ENCODE data around the gene PIPOX.
"Not testable (repeated sequence)": the region's sequence is repeated elsewhere in the genome, so short reads cannot be mapped to it uniquely, and the experiment has no call there.

Gene PIPOX

GRCh38 chr17:29077320-29077719 is 34.4 kb downstream of the PIPOX start:
- Mint-ChIP-seq H3K27me3 (no peaks in the 10 kb centered on the region), H3K9me3 (no peaks in the 10 kb centered on the region), H3K4me1 (ENCODE audit: low read depth in 2 of 2) (peaks cover 15 to 17% of the 10 kb centered on the region in 2 donors), H3K27ac (peak overlapping the region in 1 of 2 donors; percentile 82), H3K4me3 (no peak overlapping the region), H3K36me3 (ENCODE audit: insufficient read depth) (peaks cover 23% of the 10 kb centered on the region)
- DNase-seq (no peak), ATAC-seq (replicated peaks) (no peak)

- H3K4me3 Mint-ChIP-seq = no peak overlapping the region
- H3K4me1 Mint-ChIP-seq (ENCODE audit: low read depth in 2 of 2) = peaks cover 8 to 15% of the 10 kb centered on the region in 2 donors
- peaks cover 23% of the 10 kb centered on the region for H3K36me3 Mint-ChIP-seq (ENCODE audit: insufficient read depth)
- DNase-seq = no peak
- no peaks in the 10 kb centered on the region for H3K27me3 Mint-ChIP-seq
- H3K9me3 Mint-ChIP-seq = no peaks in the 10 kb centered on the region
- peak overlapping the region in 1 of 2 donors; percentile 46 for H3K27ac Mint-ChIP-seq
- no peak for ATAC-seq (replicated peaks)
Observed at GRCh38 chr17:29078183-29079045, 35.5 kb downstream of the PIPOX start.

- H3K9me3 Mint-ChIP-seq = no peaks in the 10 kb centered on the region
- H3K4me1 Mint-ChIP-seq (ENCODE audit: low read depth in 2 of 2) = peaks cover 8 to 12% of the 10 kb centered on the region in 2 donors
- no peak overlapping the region for H3K27ac Mint-ChIP-seq
- DNase-seq = no peak
- H3K27me3 Mint-ChIP-seq = no peaks in the 10 kb centered on the region
- peaks cover 33% of the 10 kb centered on the region for H3K36me3 Mint-ChIP-seq (ENCODE audit: insufficient read depth)
- no peak for ATAC-seq (replicated peaks)
- H3K4me3 Mint-ChIP-seq = no peak overlapping the region
Observed at GRCh38 chr17:29079433-29079832, 36.5 kb downstream of the PIPOX start.

- Mint-ChIP-seq H3K27ac (no peak overlapping the region), H3K9me3 (no peaks in the 10 kb centered on the region), H3K4me1 (ENCODE audit: low read depth in 2 of 2) (peaks cover 8% of the 10 kb centered on the region in 2 donors), H3K27me3 (no peaks in the 10 kb centered on the region), H3K4me3 (no peak overlapping the region), H3K36me3 (ENCODE audit: insufficient read depth) (peaks cover 37% of the 10 kb centered on the region)
- DNase-seq (no peak), ATAC-seq (replicated peaks) (no peak)
Observed at GRCh38 chr17:29079887-29080286, 36.9 kb downstream of the PIPOX start.

- no peak for ATAC-seq (replicated peaks)
- Mint-ChIP-seq H3K4me3 (no peak overlapping the region), H3K36me3 (ENCODE audit: insufficient read depth) (peaks cover 41% of the 10 kb centered on the region), H3K9me3 (no peaks in the 10 kb centered on the region), H3K27ac (no peak overlapping the region), H3K27me3 (no peaks in the 10 kb centered on the region), H3K4me1 (ENCODE audit: low read depth in 2 of 2) (peaks cover 8% of the 10 kb centered on the region in 2 donors)
- no peak for DNase-seq
Observed at GRCh38 chr17:29080323-29080722, 37.4 kb downstream of the PIPOX start.

GRCh38 chr17:29080965-29081364 is 38.0 kb downstream of the PIPOX start:
- no peak for ATAC-seq (replicated peaks)
- H3K36me3 Mint-ChIP-seq (ENCODE audit: insufficient read depth) = peaks cover 45% of the 10 kb centered on the region
- H3K4me3 Mint-ChIP-seq = no peak overlapping the region
- H3K27ac Mint-ChIP-seq = peak overlapping the region in 1 of 2 donors; percentile 64
- no peaks in the 10 kb centered on the region for H3K9me3 Mint-ChIP-seq
- DNase-seq = no peak
- H3K27me3 Mint-ChIP-seq = no peaks in the 10 kb centered on the region
- H3K4me1 Mint-ChIP-seq (ENCODE audit: low read depth in 2 of 2) = peaks cover 3 to 4% of the 10 kb centered on the region in 2 donors

- DNase-seq (no peak), ATAC-seq (replicated peaks) (no peak)
- Mint-ChIP-seq H3K9me3 (no peaks in the 10 kb centered on the region), H3K4me3 (no peak overlapping the region), H3K27ac (peak overlapping the region in 1 of 2 donors; percentile 39), H3K36me3 (ENCODE audit: insufficient read depth) (peaks cover 69% of the 10 kb centered on the region), H3K4me1 (ENCODE audit: low read depth in 2 of 2) (peaks cover 0 to 3% of the 10 kb centered on the region in 2 donors), H3K27me3 (no peaks in the 10 kb centered on the region)
Observed at GRCh38 chr17:29084541-29085146, 41.7 kb downstream of the PIPOX start.

- no peak overlapping the region for H3K27ac Mint-ChIP-seq
- H3K4me1 Mint-ChIP-seq (ENCODE audit: low read depth in 2 of 2) = no peaks in the 10 kb centered on the region
- H3K27me3 Mint-ChIP-seq = no peaks in the 10 kb centered on the region
- DNase-seq (no peak), ATAC-seq (replicated peaks) (no peak)
- no peaks in the 10 kb centered on the region for H3K9me3 Mint-ChIP-seq
- H3K36me3 Mint-ChIP-seq (ENCODE audit: insufficient read depth) = peaks cover 69% of the 10 kb centered on the region
- no peak overlapping the region for H3K4me3 Mint-ChIP-seq
Observed at GRCh38 chr17:29085223-29085622, 42.3 kb downstream of the PIPOX start.

GRCh38 chr17:29086628-29087332 is 43.8 kb downstream of the PIPOX start:
- peak overlapping the region; percentile 16 to 59 for H3K27ac Mint-ChIP-seq
- no peaks in the 10 kb centered on the region for H3K4me1 Mint-ChIP-seq (ENCODE audit: low read depth in 2 of 2)
- no peak for DNase-seq
- ATAC-seq (replicated peaks) = no peak
- H3K4me3 Mint-ChIP-seq = no peak overlapping the region
- H3K27me3 Mint-ChIP-seq = no peaks in the 10 kb centered on the region
- peaks cover 72% of the 10 kb centered on the region for H3K36me3 Mint-ChIP-seq (ENCODE audit: insufficient read depth)
- no peaks in the 10 kb centered on the region for H3K9me3 Mint-ChIP-seq

- not testable (repeated sequence) for ATAC-seq (replicated peaks); DNase-seq; H3K4me3 Mint-ChIP-seq; H3K9me3 Mint-ChIP-seq; H3K4me1 Mint-ChIP-seq (ENCODE audit: low read depth in 2 of 2); H3K27me3 Mint-ChIP-seq
- H3K36me3 Mint-ChIP-seq (ENCODE audit: insufficient read depth) = peaks cover 75% of the 10 kb centered on the region
- peak overlapping the region; percentile 52 to 76 for H3K27ac Mint-ChIP-seq
Observed at GRCh38 chr17:29088782-29089181, 45.8 kb downstream of the PIPOX start.

- DNase-seq (no peak), ATAC-seq (replicated peaks) (no peak)
- no peak overlapping the region for H3K4me3 Mint-ChIP-seq
- H3K4me1 Mint-ChIP-seq (ENCODE audit: low read depth in 2 of 2) = no peaks in the 10 kb centered on the region
- no peaks in the 10 kb centered on the region for H3K9me3 Mint-ChIP-seq
- peak overlapping the region; percentile 52 to 76 for H3K27ac Mint-ChIP-seq
- H3K36me3 Mint-ChIP-seq (ENCODE audit: insufficient read depth) = peaks cover 73% of the 10 kb centered on the region
- no peaks in the 10 kb centered on the region for H3K27me3 Mint-ChIP-seq
Observed at GRCh38 chr17:29089601-29090044, 46.7 kb downstream of the PIPOX start.

- DNase-seq (no peak), ATAC-seq (replicated peaks) (no peak)
- Mint-ChIP-seq H3K4me1 (ENCODE audit: low read depth in 2 of 2) (no peaks in the 10 kb centered on the region), H3K27ac (peak overlapping the region in 1 of 2 donors; percentile 3), H3K27me3 (no peaks in the 10 kb centered on the region), H3K36me3 (ENCODE audit: insufficient read depth) (peaks cover 70% of the 10 kb centered on the region), H3K4me3 (no peak overlapping the region), H3K9me3 (no peaks in the 10 kb centered on the region)
Observed at GRCh38 chr17:29090108-29090507, 47.2 kb downstream of the PIPOX start.

- Mint-ChIP-seq H3K9me3 (no peaks in the 10 kb centered on the region), H3K4me3 (no peak overlapping the region), H3K27me3 (no peaks in the 10 kb centered on the region), H3K27ac (peak overlapping the region; percentile 3 to 38), H3K4me1 (ENCODE audit: low read depth in 2 of 2) (no peaks in the 10 kb centered on the region), H3K36me3 (ENCODE audit: insufficient read depth) (peaks cover 66% of the 10 kb centered on the region)
- DNase-seq (no peak), ATAC-seq (replicated peaks) (no peak)
Observed at GRCh38 chr17:29090750-29091605, 48.0 kb downstream of the PIPOX start.
